ENCODE data around the gene PGD.
"Not testable (repeated sequence)": the region's sequence is repeated elsewhere in the genome, so short reads cannot be mapped to it uniquely, and the experiment has no call there.

Gene PGD

DNA sequence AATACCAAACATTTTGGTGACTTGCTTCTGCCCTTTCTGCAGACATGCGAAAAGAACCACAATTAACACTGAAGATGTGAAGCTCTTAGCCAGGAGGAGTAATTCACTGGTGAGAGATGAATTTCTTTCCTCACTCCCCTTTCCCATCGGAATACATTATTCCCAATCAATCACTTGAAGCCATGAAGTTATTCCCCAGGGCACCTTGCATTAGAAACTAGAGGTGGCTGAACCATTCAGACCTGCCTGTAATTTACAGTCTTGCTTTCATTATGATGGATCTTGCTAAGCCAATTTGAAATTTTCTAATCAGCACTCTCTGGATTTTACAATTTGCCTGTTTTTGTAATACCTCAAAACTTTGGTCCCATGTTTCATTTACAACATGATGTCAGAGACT is 41.4 kb downstream of the PGD start:
- DNase-seq = no peak

DNA sequence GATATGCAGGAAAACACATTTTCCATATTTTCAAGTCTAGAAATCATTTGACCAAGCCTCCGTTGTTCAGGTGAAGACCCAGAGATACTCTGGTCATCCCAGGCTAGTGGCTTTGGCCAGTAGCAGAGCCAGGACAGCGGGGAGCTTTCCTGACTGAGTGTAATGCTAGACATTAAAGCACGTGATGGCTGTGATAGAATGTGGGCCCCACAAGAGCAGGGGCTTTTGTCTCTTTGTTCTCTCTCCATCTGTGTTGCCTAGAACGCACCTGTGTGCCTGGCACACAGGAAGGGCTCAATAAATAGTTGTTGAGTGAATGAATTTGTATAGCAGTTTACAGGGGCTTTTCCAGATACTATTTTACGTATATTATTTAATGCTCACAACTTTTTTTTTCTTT is 41.9 kb downstream of the PGD start:
- no peak for DNase-seq

DNA sequence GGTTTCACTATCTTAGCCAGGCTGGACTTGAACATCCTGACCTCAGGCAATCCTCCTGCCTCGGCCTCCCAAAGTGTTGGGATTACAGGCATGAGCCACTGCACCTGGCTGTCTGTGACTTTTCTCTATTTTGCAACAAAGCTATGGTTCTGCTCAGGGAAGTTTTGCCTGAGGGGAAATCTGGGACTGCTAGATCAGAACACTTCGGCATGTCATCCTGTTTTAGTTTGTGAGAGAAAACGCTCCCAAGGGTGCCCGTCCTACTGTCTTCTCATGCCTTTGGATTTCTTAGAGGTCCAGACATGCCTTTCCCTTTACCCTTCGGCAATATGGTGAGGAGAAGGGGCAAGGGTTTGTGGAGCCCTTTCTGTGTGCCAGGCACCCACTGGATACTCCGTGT is 45.4 kb downstream of the PGD start:
- no peak for DNase-seq

DNA sequence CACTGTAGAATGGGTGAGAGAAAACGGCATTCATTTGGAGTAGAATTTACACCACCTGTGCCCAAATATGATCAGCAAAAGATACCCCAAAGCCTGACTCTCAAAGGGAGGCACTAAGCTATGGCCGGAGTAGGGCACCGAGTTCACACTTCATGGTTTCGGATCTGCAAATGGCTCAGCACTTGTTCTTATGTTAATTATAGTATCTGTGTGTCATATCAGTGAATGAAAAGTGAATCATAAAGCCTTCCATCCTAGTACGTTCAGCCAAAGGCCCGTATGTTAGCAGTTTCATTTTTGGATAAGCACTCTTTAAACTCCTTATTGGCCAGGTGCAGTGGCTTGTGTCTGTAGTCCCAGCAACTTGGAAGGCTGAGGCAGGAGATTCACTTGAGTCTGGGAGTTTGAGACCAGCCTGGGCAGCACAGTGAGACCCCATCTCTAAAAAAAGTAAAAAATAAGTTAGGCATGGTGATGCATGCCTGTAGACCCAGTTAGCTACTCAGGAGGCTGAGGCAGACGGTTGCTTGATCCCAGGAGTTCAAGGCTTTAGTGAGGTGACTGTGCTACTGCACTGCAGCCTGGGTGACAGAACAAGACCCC is 46.0 kb downstream of the PGD start:
- no peak for DNase-seq

DNA sequence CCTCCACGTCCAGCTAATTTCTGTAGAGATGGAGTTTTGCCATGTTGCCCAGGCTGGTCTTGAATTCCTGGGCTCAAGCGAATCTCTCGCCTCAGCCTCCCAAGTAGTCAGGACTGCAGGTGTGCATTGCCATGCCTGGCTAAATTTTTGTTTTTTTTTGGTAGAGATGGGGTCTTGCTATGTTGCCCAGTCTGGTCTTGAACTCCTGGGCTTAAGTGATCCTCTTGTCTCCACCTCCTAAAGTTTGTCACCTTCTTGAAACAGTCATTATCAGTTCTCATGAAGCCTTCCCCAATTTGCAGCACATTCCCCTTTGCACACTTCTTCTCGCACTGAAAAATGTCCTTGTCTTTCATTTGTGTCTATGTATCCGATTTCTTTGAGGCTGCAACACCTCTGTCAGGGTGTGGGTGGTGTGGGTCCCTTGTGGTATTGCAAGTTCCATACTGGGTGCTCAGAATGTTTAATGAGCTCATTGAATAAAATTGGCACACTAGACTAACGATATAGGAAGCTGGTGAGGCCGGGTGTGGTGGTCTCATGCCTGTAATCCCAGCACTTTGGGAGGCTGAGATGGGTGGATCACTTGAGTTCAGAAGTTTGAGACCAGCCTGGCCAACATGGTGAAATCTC is 48.0 kb downstream of the PGD start:
- no peak for DNase-seq

DNA sequence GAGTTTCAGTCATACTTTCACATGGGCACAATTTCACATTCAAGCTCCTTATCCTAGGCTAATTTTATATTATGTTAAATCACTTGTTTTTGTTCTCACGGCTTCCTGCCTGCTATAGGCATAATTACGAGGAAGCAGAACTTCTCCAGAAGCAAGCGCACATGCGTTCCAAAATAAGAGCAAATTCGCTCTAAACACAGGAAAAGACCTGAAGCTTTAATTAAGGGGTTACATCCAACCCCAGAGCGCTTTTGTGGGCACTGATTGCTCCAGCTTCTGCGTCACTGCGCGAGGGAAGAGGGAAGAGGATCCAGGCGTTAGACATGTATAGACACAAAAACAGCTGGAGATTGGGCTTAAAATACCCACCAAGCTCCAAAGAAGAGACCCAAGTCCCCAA is 50.9 kb downstream of the PGD start, which contains the start of gene CORT:
Gene CORT, plus strand, starts transcription at position 281 of the 400 bp plus-strand sequence. CDS start 193 bp downstream, outside the sequence.
- no peak for DNase-seq

DNA sequence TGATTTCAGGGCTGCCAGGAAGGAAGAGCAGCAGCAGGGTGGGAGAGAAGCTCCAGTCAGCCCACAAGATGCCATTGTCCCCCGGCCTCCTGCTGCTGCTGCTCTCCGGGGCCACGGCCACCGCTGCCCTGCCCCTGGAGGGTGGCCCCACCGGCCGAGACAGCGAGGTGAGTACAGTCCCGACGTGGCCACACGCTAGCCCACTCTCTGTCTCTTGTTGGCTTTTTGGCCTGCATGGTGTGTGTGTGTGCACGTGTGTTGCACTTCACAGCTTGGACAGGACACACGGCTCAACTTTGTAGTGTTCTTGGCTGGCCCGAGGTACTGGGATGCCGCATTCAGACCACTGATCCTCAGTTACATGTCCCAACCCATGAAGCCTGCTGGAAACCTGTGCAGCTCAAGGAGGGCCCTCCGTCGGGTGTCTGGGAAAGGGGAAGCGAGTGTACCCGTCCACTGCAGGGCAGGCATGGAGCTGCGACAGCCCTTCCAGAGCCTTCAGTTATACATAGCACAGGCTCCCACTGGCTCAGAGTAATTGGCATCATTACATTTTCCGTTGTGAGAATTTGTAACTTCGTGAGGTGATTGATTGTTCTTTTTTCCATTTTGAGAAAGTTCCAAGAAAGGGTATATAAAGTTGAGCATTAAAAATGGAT is 51.4 kb downstream of the PGD start:
- no peak for DNase-seq

DNA sequence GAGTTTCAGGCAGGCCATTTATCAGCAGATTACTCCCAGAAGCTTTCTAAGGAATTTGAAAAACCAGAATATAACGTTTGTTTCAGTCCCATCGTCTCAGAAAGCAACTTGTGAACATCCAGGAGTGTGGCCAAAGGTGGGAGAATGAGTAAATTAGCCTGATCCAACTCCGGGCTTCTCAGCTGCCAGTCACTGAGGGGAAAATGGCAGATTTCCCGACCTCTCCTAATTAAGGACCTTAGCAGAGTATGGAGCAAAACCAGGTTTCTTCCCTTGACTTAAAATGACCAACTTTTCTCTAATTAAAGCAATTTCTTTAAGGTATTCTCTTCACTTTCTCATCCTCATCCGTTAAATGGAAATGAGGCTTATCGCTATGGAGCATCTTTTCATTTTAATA is 52.0 kb downstream of the PGD start:
- no peak for DNase-seq

DNA sequence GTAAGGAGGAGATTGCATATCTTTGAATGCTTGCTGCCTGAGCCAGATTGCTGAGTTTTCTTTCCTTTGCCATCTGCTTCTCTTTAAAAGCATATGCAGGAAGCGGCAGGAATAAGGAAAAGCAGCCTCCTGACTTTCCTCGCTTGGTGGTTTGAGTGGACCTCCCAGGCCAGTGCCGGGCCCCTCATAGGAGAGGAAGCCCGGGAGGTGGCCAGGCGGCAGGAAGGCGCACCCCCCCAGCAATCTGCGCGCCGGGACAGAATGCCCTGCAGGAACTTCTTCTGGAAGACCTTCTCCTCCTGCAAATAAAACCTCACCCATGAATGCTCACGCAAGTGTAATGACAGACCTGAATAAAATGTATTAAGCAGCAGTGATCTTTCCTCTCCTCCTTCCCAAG is 52.4 kb downstream of the PGD start:
- no peak for DNase-seq

DNA sequence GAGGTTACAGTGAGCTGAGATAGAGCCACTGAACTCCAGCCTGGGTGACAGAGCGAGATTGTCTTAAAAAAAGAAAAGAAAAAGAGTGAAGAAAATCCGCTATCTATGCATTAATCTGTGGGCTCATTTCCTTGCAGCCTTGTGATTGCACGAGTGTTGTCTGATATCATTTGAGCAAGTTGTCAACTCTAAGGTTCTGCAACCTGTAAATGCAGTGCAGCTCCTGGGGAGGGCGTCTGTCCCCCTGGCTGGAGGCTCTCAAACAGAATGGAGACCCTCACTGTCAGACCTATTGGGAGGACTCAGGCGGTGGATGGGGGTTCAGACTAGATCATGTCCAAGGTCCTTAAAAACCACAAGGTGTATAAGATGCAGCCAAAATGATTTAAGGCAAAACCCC is 57.2 kb downstream of the PGD start:
- no peak for DNase-seq

DNA sequence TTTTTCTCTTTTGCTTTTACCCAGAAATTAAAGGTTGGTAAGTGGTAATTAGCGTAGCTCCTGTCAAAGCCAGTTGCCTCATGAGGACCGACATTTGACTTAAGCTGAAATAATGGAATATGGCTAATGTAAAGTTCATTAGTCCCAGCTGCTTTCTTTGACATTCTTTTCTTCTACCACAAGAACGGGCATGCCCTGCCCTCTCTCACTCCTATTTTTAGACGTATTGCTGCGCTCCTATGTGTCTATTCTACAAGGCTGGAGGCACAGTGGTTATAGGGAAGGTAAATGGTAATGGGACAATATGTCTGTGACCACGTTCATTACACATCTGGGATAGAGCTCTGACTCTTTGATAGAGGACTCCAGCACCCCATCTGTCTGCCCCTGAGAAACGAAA is 57.8 kb downstream of the PGD start:
- DNase-seq = no peak

DNA sequence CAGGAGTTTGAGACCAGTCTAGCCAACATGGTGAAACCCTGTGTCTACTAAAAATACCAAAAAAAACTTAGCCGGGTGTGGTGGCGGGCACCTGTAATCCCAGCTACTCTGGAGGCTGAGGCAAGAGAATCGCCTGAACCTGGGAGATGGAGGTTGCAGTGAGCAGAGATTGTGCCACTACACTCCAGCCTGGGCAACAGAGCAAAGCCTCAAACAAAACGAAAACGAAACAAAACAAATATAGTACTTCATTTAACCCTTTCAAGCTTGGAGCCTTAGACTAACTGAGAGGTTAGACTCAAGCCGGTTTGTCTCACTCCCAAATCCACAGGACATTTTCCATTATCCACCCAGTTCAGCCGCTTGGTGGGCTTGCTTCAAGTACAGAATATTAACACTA is 58.6 kb downstream of the PGD start:
- not testable (repeated sequence) for DNase-seq

DNA sequence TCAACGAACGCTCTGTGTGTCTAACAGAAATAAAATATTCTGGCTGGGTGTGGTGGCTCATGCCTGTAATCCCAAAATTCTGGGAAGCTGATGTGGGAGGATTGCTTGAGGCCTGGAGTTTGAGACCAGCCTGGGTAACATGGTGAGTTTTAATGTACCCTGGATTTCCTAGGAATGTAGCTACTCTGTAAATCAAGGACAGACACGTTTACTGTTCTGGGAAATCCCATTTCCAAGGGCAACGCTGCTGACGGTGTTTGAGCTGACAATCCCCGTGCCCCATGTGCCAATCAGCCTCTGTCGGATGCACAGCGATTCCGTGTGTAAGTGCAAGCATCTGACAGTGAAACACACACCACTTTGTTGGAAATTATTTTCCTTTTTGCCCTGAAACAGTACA is 59.0 kb downstream of the PGD start:
- DNase-seq = no peak

DNA sequence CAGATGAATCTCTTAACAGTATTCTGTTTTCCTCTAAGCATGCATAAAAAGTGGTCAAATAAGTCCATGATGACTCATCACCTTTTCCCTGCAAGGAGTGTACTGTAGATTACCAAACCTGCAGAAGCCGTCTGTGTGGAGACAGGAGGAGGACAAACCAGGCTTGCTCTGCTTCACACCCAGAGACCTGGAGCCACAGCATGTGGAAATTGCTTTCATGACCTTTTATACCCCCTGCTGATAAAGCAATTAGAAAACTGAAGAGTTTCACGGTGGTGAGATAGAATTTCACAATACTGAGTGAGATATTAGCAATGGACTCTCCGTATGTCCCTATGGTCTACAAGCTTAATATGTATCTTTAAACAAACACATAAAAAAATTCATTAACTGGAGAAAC is 60.3 kb downstream of the PGD start:
- no peak for DNase-seq

DNA sequence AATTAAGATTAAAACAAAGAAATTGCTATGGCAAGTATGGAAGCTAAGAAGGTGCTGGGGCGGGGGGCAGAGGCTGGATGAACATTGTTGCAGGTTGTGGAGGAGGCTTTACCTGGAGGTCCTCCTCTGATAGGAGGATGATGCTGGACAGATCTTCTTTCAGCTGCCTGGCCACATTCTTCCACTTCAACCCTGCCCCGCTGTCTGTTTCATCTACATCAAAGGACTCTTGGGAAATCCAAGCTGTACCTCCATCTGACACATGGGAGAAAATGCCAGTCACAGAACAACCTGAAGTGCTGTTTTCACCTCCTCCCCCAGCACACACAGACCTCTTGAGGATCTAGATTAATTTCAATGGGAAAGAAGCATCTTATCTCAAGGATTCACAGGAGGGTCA is 68.2 kb downstream of the PGD start:
- DNase-seq = no peak

DNA sequence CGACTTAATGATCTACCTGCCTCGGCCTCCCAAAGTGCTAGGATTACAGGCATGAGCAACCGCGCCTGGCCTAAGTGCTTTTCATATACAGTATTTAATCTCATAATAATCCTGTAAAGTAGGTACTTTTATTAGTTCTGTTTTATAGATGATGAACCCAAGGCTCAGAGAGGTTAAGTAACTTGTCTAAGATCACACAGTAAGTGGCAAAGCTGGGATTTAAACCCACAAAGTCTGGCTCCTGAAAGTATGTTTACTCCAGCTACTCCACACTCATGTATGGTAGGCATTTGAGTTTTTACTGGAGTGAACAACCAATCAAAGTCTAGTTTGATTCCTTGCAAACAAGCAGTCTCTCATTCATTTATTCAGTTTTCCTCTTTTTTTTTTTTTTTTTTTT is 71.2 kb downstream of the PGD start:
- DNase-seq = no peak

Data from NCI-H1048 (cell line).